Kidney (tissue), 14 donors: ENCODE data around the gene WDR74. TPM values are rescaled to one million over a fixed set of nuclear protein-coding genes. Genes with fewer than 3 reads are reported as not detected.

ENCODE experiments used
- DNase-seq, 5 donors: peaks; one replicate each; pipeline ENCODE4 v3.0.0-alpha.2; 2013 to 2020
- FAIRE-seq: peaks from 2 replicates; lab custom pipeline; 2012; peaks lifted over from hg19 to GRCh38; lab: Jason Lieb, UNC
- H3K27ac ChIP-seq, 2 donors: one replicate each; pipeline ENCODE4 v1.7.0; 2013; ENCODE audit warnings: low read depth in 2 of 2, low read length in 2 of 2, inconsistent platforms in 1 of 2
- H3K27me3 ChIP-seq: one replicate; pipeline ENCODE4 v1.7.1; 2013; ENCODE audit warnings: low read length, inconsistent platforms; ENCODE audit not compliant: control insufficient read depth, insufficient read depth
- H3K36me3 ChIP-seq, 3 donors: one replicate each; pipeline versions ENCODE4 v1.7.0 to v1.7.1; 2013; ENCODE audit warnings: low read length in 3 of 3, control low read depth in 1 of 3, inconsistent platforms in 1 of 3; ENCODE audit not compliant: insufficient read depth in 3 of 3, control insufficient read depth in 2 of 3
- H3K4me1 ChIP-seq, 3 donors: one replicate each; pipeline versions ENCODE4 v1.7.0 to v1.7.1; 2013; ENCODE audit warnings: low read length in 3 of 3, inconsistent platforms in 1 of 3, low read depth in 1 of 3; ENCODE audit not compliant: control insufficient read depth in 2 of 3, insufficient read depth in 2 of 3
- H3K4me3 ChIP-seq, 3 donors: one replicate each; pipeline versions ENCODE4 v1.7.0 to v1.8.1; 2013; ENCODE audit warnings: low read length in 3 of 3, control low read depth in 1 of 3, inconsistent platforms in 1 of 3
- H3K9ac ChIP-seq, 3 donors: one replicate each; pipeline versions ENCODE4 v1.7.0 to v1.7.1; 2013; ENCODE audit warnings: low read length in 3 of 3, control low read depth in 1 of 3, inconsistent platforms in 1 of 3
- H3K9me3 ChIP-seq, 3 donors: one replicate each; pipeline versions ENCODE4 v1.7.0 to v1.7.1; 2013; ENCODE audit warnings: low read length in 3 of 3, control low read depth in 1 of 3, inconsistent platforms in 1 of 3; ENCODE audit not compliant: control insufficient read depth in 2 of 3, insufficient read depth in 1 of 3
- CTCF ChIP-seq: IDR thresholded peaks from 3 replicates; pipeline ENCODE4 v1.5.1; 2012; ENCODE audit warnings: mild to moderate bottlenecking, moderate library complexity, borderline replicate concordance; ENCODE audit not compliant: insufficient read depth; ENCODE audit errors: extremely low read depth
- intact Hi-C: fragments of 100-400 bp; cut with DNase I; formaldehyde crosslinking; loops from one replicate; pipeline ENCODE4 v1.11.1; 2022
- polyA plus RNA-seq: library from polyadenylated mRNA; stranded (reverse); fragments of 350-450 nt; fragmentation: Illumina TruSeq; extraction: RNeasy Lipid Tissue Mini Kit (QIAGEN cat#74804); gene quantifications from one replicate; pipeline ENCODE4 v1.2.3, GENCODE V29; 2014; ENCODE audit warnings: low read depth, low replicate concordance; ENCODE audit not compliant: insufficient read depth
- total RNA-seq: library from RNA; stranded (reverse); fragmentation: NEBNext Ultra II Directional; extraction: Animal tissue kit (Norgen Biotek cat#: 25700); gene quantifications from one replicate; pipeline ENCODE4 v1.2.1, GENCODE V29; 2021
- donor health status: control.
- donor health status: control.
- donor health status: control.
- donor health status: control.
- donor health status: control.
- donor health status: DM: yes; HTN: yes; CAD: no.
- donor health status: Normal renal cell carcinoma (clear cell type).

Gene WDR74
- total and polyA plus RNA-seq, 2 donors from 2014 or later: 38.5 to 48.9 TPM

GRCh38 chr11:62853279-62853965 lies 14.0 kb upstream of the WDR74 start:
- no peak for TF ChIP-seq CTCF
- intact Hi-C loops: no loop called here
- no peak for DNase-seq
- H3K4me1 ChIP-seq: peaks cover 7 to 22% (median 9%) of the 10 kb centered on the region in 3 donors
- H3K9me3 ChIP-seq: no peaks in the 10 kb centered on the region
- H3K27ac ChIP-seq: peak overlapping the region in 1 of 2 donors; percentile 13
- H3K9ac ChIP-seq: peak overlapping the region; percentile 22 to 87 (median 30)
- peaks cover 18 to 28% (median 18%) of the 10 kb centered on the region in 3 donors for H3K36me3 ChIP-seq
- no peak for FAIRE-seq
- no peaks in the 10 kb centered on the region for H3K27me3 ChIP-seq
- H3K4me3 ChIP-seq: peak overlapping the region; percentile 14 to 99 (median 89)

- no peak for FAIRE-seq
- Histone ChIP-seq H3K4me3 (no peak overlapping the region), H3K4me1 (peaks cover 7 to 22% (median 9%) of the 10 kb centered on the region in 3 donors), H3K36me3 (peaks cover 18 to 28% (median 18%) of the 10 kb centered on the region in 3 donors), H3K27ac (no peak overlapping the region), H3K9me3 (no peaks in the 10 kb centered on the region), H3K27me3 (no peaks in the 10 kb centered on the region), H3K9ac (no peak overlapping the region)
- intact Hi-C loops: no loop called here
- DNase-seq: no peak
- TF ChIP-seq CTCF: no peak
Measured at GRCh38 chr11:62852523-62853188, 13.3 kb upstream of the WDR74 start.

GRCh38 chr11:62851807-62852522 lies 12.6 kb upstream of the WDR74 start:
- peaks cover 7 to 22% (median 9%) of the 10 kb centered on the region in 3 donors for H3K4me1 ChIP-seq
- H3K9ac ChIP-seq: no peak overlapping the region
- intact Hi-C loops: no loop called here
- H3K4me3 ChIP-seq: no peak overlapping the region
- no peak overlapping the region for H3K27ac ChIP-seq
- TF ChIP-seq CTCF: no peak
- FAIRE-seq (no peak), DNase-seq (no peak)
- H3K9me3 ChIP-seq: no peaks in the 10 kb centered on the region
- peaks cover 18 to 28% (median 18%) of the 10 kb centered on the region in 3 donors for H3K36me3 ChIP-seq
- no peaks in the 10 kb centered on the region for H3K27me3 ChIP-seq
